Stomach (tissue), 9 donors: Measurements from ENCODE around the gene LYRM4. TPM values are rescaled to one million over a fixed set of nuclear protein-coding genes. Genes with fewer than 3 reads are reported as not detected.

Experiments used
- DNase-seq, 2 donors: peaks; one replicate each; pipeline versions ENCODE4 v3.0.0 to v3.0.0-alpha.2; 2013 to 2019
- H3K27ac ChIP-seq, 5 donors: fragments of 200-600 bp in 4 of 5; sonication (generic) in 4 of 5; one replicate each; pipeline ENCODE4 v1.5.1; 2013 to 2019; ENCODE audit warnings: mild to moderate bottlenecking in 1 of 5, moderate library complexity in 1 of 5
- H3K27me3 ChIP-seq, 3 donors: fragments of 200-600 bp; sonication (generic); one replicate each; pipeline ENCODE4 v1.5.1; 2017 to 2019; ENCODE audit warnings: mixed run types in 1 of 3
- H3K36me3 ChIP-seq, 4 donors: fragments of 200-600 bp; sonication (generic); 1 replicate in 3 of 4; 2 replicates in 1 of 4; pipeline ENCODE4 v1.5.1; 2016 to 2019
- H3K4me1 ChIP-seq, 4 donors: fragments of 200-600 bp; sonication (generic); one replicate each; pipeline ENCODE4 v1.5.1; 2016 to 2019
- H3K4me3 ChIP-seq, 4 donors: fragments of 200-600 bp; sonication (generic) in 3 of 4; one replicate each; pipeline ENCODE4 v1.5.1; 2016 to 2019; ENCODE audit warnings: mild to moderate bottlenecking in 1 of 4
- H3K9me3 ChIP-seq, 4 donors: fragments of 200-600 bp; sonication (generic); one replicate each; pipeline ENCODE4 v1.5.1; 2016 to 2019
- CTCF ChIP-seq, 7 experiments: fragments of 450-650 bp in 4 of 7; fragments of 200-600 bp in 3 of 7; sonication (generic) in 3 of 7; IDR thresholded peaks; one replicate each; pipeline ENCODE4 v1.5.1; 2016 to 2019; ENCODE audit warnings: antibody characterized with exemption in 7 of 7, control low read depth in 2 of 7, mild to moderate bottlenecking in 1 of 7
- EP300 ChIP-seq: sonication (generic); formaldehyde crosslinking; IDR thresholded peaks from one replicate; pipeline ENCODE4 v1.6.1; 2017; ENCODE audit warnings: antibody characterized with exemption
- POLR2A ChIP-seq, 4 donors: fragments of 450-650 bp; IDR thresholded peaks; one replicate each; pipeline ENCODE4 v1.6.1; 2016; ENCODE audit warnings: antibody characterized with exemption in 4 of 4, control low read depth in 2 of 4, mild to moderate bottlenecking in 1 of 4, moderate library complexity in 1 of 4
- POLR2AphosphoS5 ChIP-seq, 3 donors: sonication (generic); formaldehyde crosslinking; IDR thresholded peaks; one replicate each; pipeline ENCODE4 v1.6.1; 2016; ENCODE audit warnings: antibody characterized with exemption in 3 of 3
- WGBS, 5 donors: extraction: QIAGEN DNeasy Blood & Tissue Kit in 3 of 5; methylation state at CpG; one replicate each; pipeline versions ENCODE4 v1.1.5 to v1.1.7; 2013 to 2018; 5-methylcytosine and 5-hydroxymethylcytosine counted together
- intact Hi-C: fragments of 100-400 bp; cut with DNase I; formaldehyde crosslinking; loops from one replicate; pipeline ENCODE4 v1.15.1; 2023; ENCODE audit warnings: low total_unique reads
- polyA plus RNA-seq, 3 donors: library from polyadenylated mRNA; stranded (reverse); fragments of 200-250 nt; gene quantifications; one replicate each; pipeline ENCODE4 v1.2.3, GENCODE V29; 2013
- total RNA-seq, 5 donors: library from RNA; depleted of rRNA; stranded (reverse); fragments of >200 nt; gene quantifications; one replicate each; pipeline versions ENCODE4 v1.1.0 to v1.2.3, GENCODE V29; 2014 to 2016
- donor health status: healthy with polysubstance abuse.
- donor health status: Bipolar disorder and iron deficiency.
- donor health status: healthy.

LYRM4 gene
- total and polyA plus RNA-seq, 8 donors = 0.58 to 31.4 (median 18.5) TPM; not detected in 1

GRCh38 chr6:5073992-5074391 lies 186.8 kb downstream of the LYRM4 start:
- Histone ChIP-seq H3K27ac (no peak overlapping the region), H3K27me3 (no peaks in the 10 kb centered on the region), H3K36me3 (no peaks in the 10 kb centered on the region), H3K4me1 (no peaks in the 10 kb centered on the region), H3K4me3 (no peak overlapping the region), H3K9me3 (no peaks in the 10 kb centered on the region)
- DNase-seq = no peak
- intact Hi-C loops = no loop called here
- no peak for TF ChIP-seq POLR2AphosphoS5 (IDR thresholded peaks at IDR 0.05)
- no peak for TF ChIP-seq POLR2A (IDR thresholded peaks at IDR 0.05)
- TF ChIP-seq EP300 = no peak
- no peak for TF ChIP-seq CTCF (IDR thresholded peaks at IDR 0.05)
- WGBS, 5 donors = 73 to 81% (median 74%) methylated on average over 3 of the region's 3 CpGs

GRCh38 chr6:5072440-5072839 lies 188.3 kb downstream of the LYRM4 start:
- no peaks in the 10 kb centered on the region for H3K4me1 ChIP-seq
- intact Hi-C loops = no loop called here
- peaks cover 0 to under 1% (median under 1%) of the 10 kb centered on the region in 4 donors for H3K9me3 ChIP-seq
- no peak overlapping the region for H3K27ac ChIP-seq
- DNase-seq = no peak
- no peak for TF ChIP-seq CTCF (IDR thresholded peaks at IDR 0.05)
- TF ChIP-seq POLR2AphosphoS5 (IDR thresholded peaks at IDR 0.05) = no peak
- no peak for TF ChIP-seq POLR2A (IDR thresholded peaks at IDR 0.05)
- no peak for TF ChIP-seq EP300
- H3K4me3 ChIP-seq = no peak overlapping the region
- WGBS, 5 donors = 72 to 88% (median 82%) methylated on average over 7 of the region's 7 CpGs
- no peaks in the 10 kb centered on the region for H3K36me3 ChIP-seq
- no peaks in the 10 kb centered on the region for H3K27me3 ChIP-seq

- H3K27me3 ChIP-seq = no peaks in the 10 kb centered on the region
- intact Hi-C loops = no loop called here
- H3K9me3 ChIP-seq = peaks cover 0 to 9% (median 3%) of the 10 kb centered on the region in 4 donors
- no peak for DNase-seq
- no peak overlapping the region for H3K4me3 ChIP-seq
- TF ChIP-seq POLR2A (IDR thresholded peaks at IDR 0.05) (no peak), POLR2AphosphoS5 (IDR thresholded peaks at IDR 0.05) (no peak), EP300 (no peak), CTCF (IDR thresholded peaks at IDR 0.05) (no peak)
- no peaks in the 10 kb centered on the region for H3K36me3 ChIP-seq
- no peak overlapping the region for H3K27ac ChIP-seq
- WGBS, 5 donors = 30 to 76% (median 49%) methylated on average over 2 of the region's 2 CpGs
- no peaks in the 10 kb centered on the region for H3K4me1 ChIP-seq
Observed at GRCh38 chr6:5071216-5071615, 189.5 kb downstream of the LYRM4 start.

- no peak for DNase-seq
- no peak overlapping the region for H3K4me3 ChIP-seq
- H3K27me3 ChIP-seq = no peaks in the 10 kb centered on the region
- 73 to 84% (median 78%) methylated on average over 16 to 17 of the region's 17 CpGs for WGBS, 5 donors
- intact Hi-C loops = no loop called here
- no peaks in the 10 kb centered on the region for H3K4me1 ChIP-seq
- peaks cover 0 to 9% (median 3%) of the 10 kb centered on the region in 4 donors for H3K9me3 ChIP-seq
- no peaks in the 10 kb centered on the region for H3K36me3 ChIP-seq
- TF ChIP-seq CTCF (IDR thresholded peaks at IDR 0.05) = no peak
- no peak overlapping the region for H3K27ac ChIP-seq
Observed at GRCh38 chr6:5068153-5068751, 192.5 kb downstream of the LYRM4 start.
